GM20000 (cell line): Measurements from ENCODE around the gene GRM4.

Source experiments
- DNase-seq: peaks from one replicate; pipeline ENCODE4 v3.0.0; 2012; ENCODE audit warnings: low spot score
- CTCF ChIP-seq: IDR thresholded peaks from 2 replicates; pipeline ENCODE4 v1.5.1; 2012; ENCODE audit warnings: mild to moderate bottlenecking, control low read depth; ENCODE audit errors: extremely low read depth, missing control alignments

The GRM4 gene

GRCh38 chr6:34179106-34179720, 33.3 kb upstream of the GRM4 start:
- no peak for DNase-seq
- no peak for TF ChIP-seq CTCF

DNA sequence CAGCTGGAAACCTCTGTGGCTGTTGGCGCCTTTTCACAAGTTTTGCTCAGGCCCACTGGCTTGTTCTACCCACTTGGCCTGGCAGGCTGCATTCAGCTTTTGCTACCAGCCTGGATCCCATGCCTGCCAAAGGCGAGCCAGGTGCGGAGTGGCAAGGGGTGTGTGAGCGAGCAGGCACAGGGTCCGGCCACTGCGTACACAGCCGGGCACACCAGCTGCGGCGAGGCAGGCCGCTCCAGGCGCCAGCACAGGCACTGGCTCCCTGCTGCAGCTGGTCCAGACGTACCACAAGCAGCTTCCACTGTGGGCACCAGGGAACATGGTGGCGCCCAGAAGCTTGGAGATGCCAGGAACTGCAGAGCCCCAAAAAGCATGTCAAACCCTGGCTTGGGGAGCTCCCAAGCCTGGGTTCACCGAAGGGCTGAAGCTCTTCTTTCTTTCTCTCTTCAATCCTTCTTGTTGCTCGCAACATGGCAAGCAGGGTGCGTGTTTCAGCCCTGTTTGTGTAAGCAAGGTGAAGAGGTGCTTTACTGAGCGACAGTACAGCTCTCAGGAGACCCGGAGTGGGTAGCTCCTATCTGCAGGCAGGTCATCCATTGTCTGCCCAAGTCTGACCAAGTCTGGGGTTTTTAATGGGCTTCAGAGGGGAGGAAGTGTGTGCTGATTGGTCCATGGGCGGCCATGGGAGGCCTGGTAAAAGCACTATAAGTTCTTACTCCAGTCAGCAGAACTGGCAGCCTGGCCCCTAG, 32.6 kb upstream of the GRM4 start:
- TF ChIP-seq CTCF, result no peak
- no peak for DNase-seq

- DNase-seq, result no peak
- TF ChIP-seq CTCF, result no peak
Observed at GRCh38 chr6:34177181-34177591, 31.3 kb upstream of the GRM4 start.

GRCh38 chr6:34176261-34177031, 30.6 kb upstream of the GRM4 start:
- no peak for DNase-seq
- TF ChIP-seq CTCF, result no peak

DNA sequence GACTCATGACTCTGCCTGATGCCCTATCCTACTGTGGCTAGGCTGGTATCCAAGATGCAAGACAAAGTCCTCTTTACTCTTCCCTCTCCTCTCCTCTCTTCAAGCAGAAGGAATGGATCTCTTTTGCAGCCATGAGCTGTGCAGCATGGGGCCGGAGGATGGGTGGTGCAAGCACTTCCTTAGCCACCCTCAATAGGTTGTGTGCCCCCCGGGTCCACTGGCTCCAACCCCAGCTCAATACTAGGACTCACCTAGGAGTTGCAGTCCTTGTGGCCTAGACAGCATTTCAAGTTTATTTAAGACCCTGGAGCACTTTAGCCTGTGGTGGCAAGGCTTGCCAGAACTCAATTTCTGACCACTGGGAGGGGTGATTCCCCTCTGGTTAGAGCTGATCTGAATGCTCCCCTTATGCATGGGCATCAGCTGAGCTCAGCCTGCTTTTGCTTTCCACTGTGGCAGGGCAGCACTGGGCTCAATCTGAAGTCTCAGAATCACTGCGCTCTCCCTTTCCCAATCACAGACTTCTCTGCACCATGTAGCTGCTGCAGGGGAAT, 29.0 kb upstream of the GRM4 start:
- DNase-seq, result no peak
- TF ChIP-seq CTCF, result no peak

GRCh38 chr6:34172961-34173775, 27.3 kb upstream of the GRM4 start:
- TF ChIP-seq CTCF, result no peak
- DNase-seq, result no peak
